Measurements from ENCODE around the gene CCDC90B. TPM values are rescaled to one million over a fixed set of nuclear protein-coding genes. Genes with fewer than 3 reads are reported as not detected.

CCDC90B gene
- total RNA-seq, 1 experiment from 2014 or later: 32.2 TPM

- H2AFZ ChIP-seq: no peak overlapping the region
- no peaks in the 10 kb centered on the region for H3K79me2 ChIP-seq (ENCODE audit: low read depth)
- H3K4me1 ChIP-seq (replicated peaks; ENCODE audit: insufficient read depth): no peaks in the 10 kb centered on the region
- no peak overlapping the region for H3K27ac ChIP-seq
- intact Hi-C loops (cut with micrococcal nuclease; ENCODE audit: unreplicated experiment): loop anchor here (2.0 kb wide), 2 partner anchors 432 to 528 kb away; no protein-coding TSS in a partner anchor
- POLR2A ChIA-PET (ENCODE audit: unreplicated experiment): interaction anchor here (0.6 to 0.7 kb wide), 4 partner anchors 387 to 523 kb away, joined by 3 to 9 read pairs (median 4); no protein-coding TSS in a partner anchor
- H3K9me3 ChIP-seq (ENCODE audit: insufficient read depth, low read depth): no peaks in the 10 kb centered on the region
- no peaks in the 10 kb centered on the region for H3K9me2 ChIP-seq (ENCODE audit: insufficient read depth)
- BruUV-seq (replicated peaks): no TSS peak
- CTCF ChIA-PET: interaction anchor here (0.6 to 1.9 kb wide), 10 partner anchors 10 to 524 kb away, joined by 3 to 10 read pairs (median 4); no protein-coding TSS in a partner anchor
- H3K4me3 ChIP-seq: no peak overlapping the region
- H3F3A ChIP-seq (ENCODE audit: insufficient read depth, low read depth): no peaks in the 10 kb centered on the region
- no peaks in the 10 kb centered on the region for H3K36me3 ChIP-seq (ENCODE audit: low read depth)
- TF ChIP-seq EZH2 (IDR thresholded peaks at IDR 0.05; ENCODE audit: low read depth): no peak
- TF ChIP-seq, protein P1, sequence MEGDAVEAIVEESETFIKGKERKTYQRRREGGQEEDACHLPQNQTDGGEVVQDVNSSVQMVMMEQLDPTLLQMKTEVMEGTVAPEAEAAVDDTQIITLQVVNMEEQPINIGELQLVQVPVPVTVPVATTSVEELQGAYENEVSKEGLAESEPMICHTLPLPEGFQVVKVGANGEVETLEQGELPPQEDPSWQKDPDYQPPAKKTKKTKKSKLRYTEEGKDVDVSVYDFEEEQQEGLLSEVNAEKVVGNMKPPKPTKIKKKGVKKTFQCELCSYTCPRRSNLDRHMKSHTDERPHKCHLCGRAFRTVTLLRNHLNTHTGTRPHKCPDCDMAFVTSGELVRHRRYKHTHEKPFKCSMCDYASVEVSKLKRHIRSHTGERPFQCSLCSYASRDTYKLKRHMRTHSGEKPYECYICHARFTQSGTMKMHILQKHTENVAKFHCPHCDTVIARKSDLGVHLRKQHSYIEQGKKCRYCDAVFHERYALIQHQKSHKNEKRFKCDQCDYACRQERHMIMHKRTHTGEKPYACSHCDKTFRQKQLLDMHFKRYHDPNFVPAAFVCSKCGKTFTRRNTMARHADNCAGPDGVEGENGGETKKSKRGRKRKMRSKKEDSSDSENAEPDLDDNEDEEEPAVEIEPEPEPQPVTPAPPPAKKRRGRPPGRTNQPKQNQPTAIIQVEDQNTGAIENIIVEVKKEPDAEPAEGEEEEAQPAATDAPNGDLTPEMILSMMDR (conservative IDR thresholded peaks at IDR 0.05): peak; percentile 83
- peak in 1 of 2 experiments; percentile 14 for DNase-seq
- H3K27me3 ChIP-seq (ENCODE audit: insufficient read depth, low read depth): no peaks in the 10 kb centered on the region
- H3K4me2 ChIP-seq: peak overlapping the region; percentile 16; the same call in 1 of the 2 replicates
- no peaks in the 10 kb centered on the region for H4K20me1 ChIP-seq (ENCODE audit: insufficient read depth)
Observed at GRCh38 chr11:83292709-83293456, 6.7 kb upstream of the CCDC90B start.

DNA sequence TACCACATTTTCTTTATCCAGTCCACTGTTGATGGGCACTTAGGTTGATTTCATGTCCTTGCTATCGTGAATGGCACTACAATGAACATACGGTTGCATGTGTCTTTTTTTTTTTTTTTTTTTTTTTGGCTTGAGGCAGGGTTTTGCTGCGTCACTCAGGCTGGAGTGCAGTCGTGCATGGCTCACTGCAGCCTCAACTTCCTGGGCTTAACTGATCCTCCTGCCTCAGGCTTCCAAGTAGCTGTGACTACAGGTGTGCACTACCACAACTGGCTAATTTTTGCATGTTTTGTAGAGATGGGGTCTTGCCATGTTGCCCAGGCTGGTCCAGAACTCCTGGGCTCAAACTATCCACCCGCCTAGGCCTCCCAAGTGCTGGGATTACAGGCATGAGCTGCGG is 1.5 kb upstream of the CCDC90B start:
- Histone ChIP-seq H3K79me2 (ENCODE audit: low read depth) (peaks cover 28% of the 10 kb centered on the region), H3K27ac (no peak overlapping the region), H3K9me2 (ENCODE audit: insufficient read depth) (no peaks in the 10 kb centered on the region), H3F3A (ENCODE audit: insufficient read depth, low read depth) (peaks cover 7% of the 10 kb centered on the region; the same call in 1 of the 2 replicates), H3K4me3 (no peak overlapping the region), H3K4me1 (replicated peaks; ENCODE audit: insufficient read depth) (peaks cover 16% of the 10 kb centered on the region), H2AFZ (no peak overlapping the region), H3K4me2 (no peak overlapping the region), H3K36me3 (ENCODE audit: low read depth) (no peaks in the 10 kb centered on the region), H4K20me1 (ENCODE audit: insufficient read depth) (no peaks in the 10 kb centered on the region), H3K9me3 (ENCODE audit: insufficient read depth, low read depth) (no peaks in the 10 kb centered on the region), H3K27me3 (ENCODE audit: insufficient read depth, low read depth) (no peaks in the 10 kb centered on the region)
- intact Hi-C loops (cut with micrococcal nuclease; ENCODE audit: unreplicated experiment): loop anchor here (5.0 to 10.0 kb wide), 4 partner anchors 93 to 390 kb away; partner anchors contain the start of genes ANKRD42, PCF11 and RAB30
- ChIA-PET CTCF (no interaction called here), POLR2A (ENCODE audit: unreplicated experiment) (no interaction called here)
- TF ChIP-seq EZH2 (IDR thresholded peaks at IDR 0.05; ENCODE audit: low read depth): no peak
- TF ChIP-seq, protein P1 (conservative IDR thresholded peaks at IDR 0.05): no peak
- BruUV-seq (replicated peaks): no TSS peak
- DNase-seq: no peak

- H3K27ac ChIP-seq: peak overlapping the region; percentile 82
- peaks cover 1% of the 10 kb centered on the region; the same call in 1 of the 2 replicates for H3K36me3 ChIP-seq (ENCODE audit: low read depth)
- peaks cover 16% of the 10 kb centered on the region for H3K4me1 ChIP-seq (replicated peaks; ENCODE audit: insufficient read depth)
- DNase-seq: no peak
- peak overlapping the region; percentile 84 for H3K4me2 ChIP-seq
- no peaks in the 10 kb centered on the region for H3K9me2 ChIP-seq (ENCODE audit: insufficient read depth)
- CTCF ChIA-PET: interaction anchor here (1.0 kb wide), 1 partner anchor 384 kb away, joined by 6 read pairs; the partner anchor contains the start of gene DDIAS
- peak overlapping the region; percentile 91 for H2AFZ ChIP-seq
- intact Hi-C loops (cut with micrococcal nuclease; ENCODE audit: unreplicated experiment): loop anchor here (1.0 to 10.0 kb wide), 5 partner anchors 90 to 392 kb away; partner anchors contain the start of genes ANKRD42, PCF11, PRCP and RAB30
- BruUV-seq (replicated peaks): TSS peak; percentile 74
- H3K9me3 ChIP-seq (ENCODE audit: insufficient read depth, low read depth): no peaks in the 10 kb centered on the region
- no peak for TF ChIP-seq EZH2 (IDR thresholded peaks at IDR 0.05; ENCODE audit: low read depth)
- TF ChIP-seq, protein P1 (conservative IDR thresholded peaks at IDR 0.05): 0 out of 2 replicates have a peak, but pooled peaks have one; percentile 17
- POLR2A ChIA-PET (ENCODE audit: unreplicated experiment): interaction anchor here (0.6 to 1.1 kb wide), 3 partner anchors 124 to 385 kb away, joined by 4 to 8 read pairs (median 8); partner anchors contain the start of genes DDIAS and PRCP
- peaks cover 46% of the 10 kb centered on the region for H3K79me2 ChIP-seq (ENCODE audit: low read depth)
- no peaks in the 10 kb centered on the region for H4K20me1 ChIP-seq (ENCODE audit: insufficient read depth)
- H3K4me3 ChIP-seq: peak overlapping the region; percentile 75
- peaks cover 7% of the 10 kb centered on the region; the same call in 1 of the 2 replicates for H3F3A ChIP-seq (ENCODE audit: insufficient read depth, low read depth)
- H3K27me3 ChIP-seq (ENCODE audit: insufficient read depth, low read depth): no peaks in the 10 kb centered on the region
Observed at GRCh38 chr11:83285151-83285770, 906 bp downstream of the CCDC90B start.
